ENCODE results near the gene RHAG.
"Not testable (repeated sequence)": the region's sequence is repeated elsewhere in the genome, so short reads cannot be mapped to it uniquely, and the experiment has no call there.

The RHAG gene

DNA sequence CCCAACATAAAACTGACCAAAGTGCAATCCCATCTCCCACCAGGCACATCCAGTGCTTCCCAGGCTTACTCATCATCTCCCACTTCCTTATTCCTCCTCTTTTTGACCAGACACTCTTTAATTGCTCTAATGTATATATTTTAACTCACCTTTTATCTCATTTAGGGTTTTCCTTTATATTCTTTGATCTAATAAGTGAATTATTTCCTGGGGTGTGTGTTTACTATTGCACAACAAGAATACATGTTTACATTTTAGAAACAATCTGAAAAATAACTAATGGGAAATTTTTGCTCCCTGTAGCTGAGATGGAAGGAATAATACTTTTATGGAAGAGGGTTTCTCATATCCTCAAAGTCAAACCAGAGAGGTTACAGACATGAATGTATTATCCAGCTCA, 18.4 kb downstream of the RHAG start:
- H3K4me2 ChIP-seq (ENCODE audit: low read length): no peak overlapping the region
- H3K79me2 ChIP-seq: no peaks in the 10 kb centered on the region
- H3K9ac ChIP-seq: no peak overlapping the region
- H2AFZ ChIP-seq: no peak overlapping the region
- H3K4me3 ChIP-seq (ENCODE audit: low read depth, low read length): no peak overlapping the region
- no peaks in the 10 kb centered on the region for H3K27me3 ChIP-seq (ENCODE audit: control insufficient read depth, insufficient read depth, low read length)
- TF ChIP-seq, protein P1, sequence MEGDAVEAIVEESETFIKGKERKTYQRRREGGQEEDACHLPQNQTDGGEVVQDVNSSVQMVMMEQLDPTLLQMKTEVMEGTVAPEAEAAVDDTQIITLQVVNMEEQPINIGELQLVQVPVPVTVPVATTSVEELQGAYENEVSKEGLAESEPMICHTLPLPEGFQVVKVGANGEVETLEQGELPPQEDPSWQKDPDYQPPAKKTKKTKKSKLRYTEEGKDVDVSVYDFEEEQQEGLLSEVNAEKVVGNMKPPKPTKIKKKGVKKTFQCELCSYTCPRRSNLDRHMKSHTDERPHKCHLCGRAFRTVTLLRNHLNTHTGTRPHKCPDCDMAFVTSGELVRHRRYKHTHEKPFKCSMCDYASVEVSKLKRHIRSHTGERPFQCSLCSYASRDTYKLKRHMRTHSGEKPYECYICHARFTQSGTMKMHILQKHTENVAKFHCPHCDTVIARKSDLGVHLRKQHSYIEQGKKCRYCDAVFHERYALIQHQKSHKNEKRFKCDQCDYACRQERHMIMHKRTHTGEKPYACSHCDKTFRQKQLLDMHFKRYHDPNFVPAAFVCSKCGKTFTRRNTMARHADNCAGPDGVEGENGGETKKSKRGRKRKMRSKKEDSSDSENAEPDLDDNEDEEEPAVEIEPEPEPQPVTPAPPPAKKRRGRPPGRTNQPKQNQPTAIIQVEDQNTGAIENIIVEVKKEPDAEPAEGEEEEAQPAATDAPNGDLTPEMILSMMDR (IDR thresholded peaks at IDR 0.05): no peak
- H3K9me3 ChIP-seq (ENCODE audit: control insufficient read depth, low read length): no peaks in the 10 kb centered on the region
- no peak overlapping the region for H3K27ac ChIP-seq
- no peaks in the 10 kb centered on the region for H3K36me3 ChIP-seq (ENCODE audit: control insufficient read depth, insufficient read depth, low read length)
- H3K4me1 ChIP-seq: no peaks in the 10 kb centered on the region

DNA sequence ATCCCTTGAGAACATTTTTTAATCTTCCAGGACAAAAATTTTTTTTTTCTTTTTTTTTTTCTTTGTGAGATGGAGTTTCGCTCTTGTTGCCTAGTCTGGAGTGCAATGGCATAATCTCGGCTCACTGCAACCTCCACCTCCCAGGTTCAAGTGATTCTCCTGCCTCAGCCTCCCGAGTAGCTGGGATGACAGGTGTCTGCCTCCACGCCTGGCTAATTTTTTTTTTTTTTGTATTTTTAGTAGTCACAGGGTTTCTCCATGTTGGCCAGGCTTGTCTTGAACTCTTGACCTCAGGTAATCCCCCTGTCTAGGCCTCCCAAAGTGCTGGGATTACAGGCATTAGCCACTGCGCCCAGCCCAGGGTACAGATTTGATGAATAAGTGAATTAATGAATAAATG, 22.5 kb downstream of the RHAG start:
- not testable (repeated sequence) for H3K9me3 ChIP-seq (ENCODE audit: control insufficient read depth, low read length)

DNA sequence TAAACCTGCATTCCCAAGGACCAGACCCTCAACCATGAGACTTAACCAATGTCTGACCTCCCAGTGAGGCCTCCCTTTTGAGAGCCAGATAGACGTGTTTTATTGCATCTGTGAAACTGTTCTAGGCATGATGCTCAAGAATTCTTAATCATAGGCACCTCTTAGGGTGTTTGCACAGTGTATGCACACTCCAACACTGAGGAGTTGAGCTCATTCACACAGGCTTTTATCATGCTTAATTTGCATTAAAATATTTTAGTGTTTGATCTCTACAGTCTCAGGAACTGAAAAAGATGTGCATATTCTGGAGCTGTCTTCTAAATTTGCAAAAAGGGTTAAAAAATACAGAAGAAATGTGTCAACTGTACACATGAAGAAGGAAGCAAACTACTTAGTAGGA, 27.4 kb downstream of the RHAG start:
- H3K9ac ChIP-seq: no peak overlapping the region
- H3K4me3 ChIP-seq (ENCODE audit: low read depth, low read length): no peak overlapping the region
- H3K27ac ChIP-seq: no peak overlapping the region

More for the DNA sequence above, 22.5 kb downstream of the RHAG start:
- not testable (repeated sequence) for H3K27me3 ChIP-seq (ENCODE audit: control insufficient read depth, insufficient read depth, low read length); H3K9ac ChIP-seq; H3K4me1 ChIP-seq; H3K4me3 ChIP-seq (ENCODE audit: low read depth, low read length); H3K27ac ChIP-seq; H3K4me2 ChIP-seq (ENCODE audit: low read length); H3K36me3 ChIP-seq (ENCODE audit: control insufficient read depth, insufficient read depth, low read length); H2AFZ ChIP-seq; H3K79me2 ChIP-seq

DNA sequence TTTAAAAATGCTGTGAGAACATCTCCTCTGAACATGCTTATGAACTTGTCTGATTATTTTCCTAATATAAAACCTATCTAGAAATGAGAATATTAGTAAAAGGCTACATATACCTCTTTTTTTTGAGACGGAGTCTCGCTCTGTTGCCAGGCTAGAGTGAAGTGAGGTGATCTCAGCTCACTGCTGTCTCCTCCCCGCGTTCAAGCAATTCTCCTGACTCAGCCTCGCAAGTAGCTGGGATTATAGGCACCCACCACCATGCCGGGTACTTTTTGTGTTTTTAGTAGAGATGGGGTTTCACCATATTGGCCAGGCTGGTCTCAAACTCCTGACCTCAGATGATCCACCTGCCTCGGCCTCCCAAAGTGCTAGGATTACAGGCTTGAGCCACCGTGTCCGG, 28.4 kb downstream of the RHAG start:
- H3K4me1 ChIP-seq; H3K36me3 ChIP-seq (ENCODE audit: control insufficient read depth, insufficient read depth, low read length); H3K4me2 ChIP-seq (ENCODE audit: low read length); H3K27me3 ChIP-seq (ENCODE audit: control insufficient read depth, insufficient read depth, low read length); H3K9ac ChIP-seq; H3K9me3 ChIP-seq (ENCODE audit: control insufficient read depth, low read length); H2AFZ ChIP-seq; H3K4me3 ChIP-seq (ENCODE audit: low read depth, low read length); H3K27ac ChIP-seq; H3K79me2 ChIP-seq: not testable (repeated sequence)

More for the DNA sequence above, 27.4 kb downstream of the RHAG start:
- no peak overlapping the region for H3K4me2 ChIP-seq (ENCODE audit: low read length)
- no peaks in the 10 kb centered on the region for H3K36me3 ChIP-seq (ENCODE audit: control insufficient read depth, insufficient read depth, low read length)
- no peaks in the 10 kb centered on the region for H3K9me3 ChIP-seq (ENCODE audit: control insufficient read depth, low read length)
- no peak overlapping the region for H2AFZ ChIP-seq
- H3K79me2 ChIP-seq: no peaks in the 10 kb centered on the region
- TF ChIP-seq, protein P1 (IDR thresholded peaks at IDR 0.05): no peak
- H3K4me1 ChIP-seq: no peaks in the 10 kb centered on the region
- no peaks in the 10 kb centered on the region for H3K27me3 ChIP-seq (ENCODE audit: control insufficient read depth, insufficient read depth, low read length)

DNA sequence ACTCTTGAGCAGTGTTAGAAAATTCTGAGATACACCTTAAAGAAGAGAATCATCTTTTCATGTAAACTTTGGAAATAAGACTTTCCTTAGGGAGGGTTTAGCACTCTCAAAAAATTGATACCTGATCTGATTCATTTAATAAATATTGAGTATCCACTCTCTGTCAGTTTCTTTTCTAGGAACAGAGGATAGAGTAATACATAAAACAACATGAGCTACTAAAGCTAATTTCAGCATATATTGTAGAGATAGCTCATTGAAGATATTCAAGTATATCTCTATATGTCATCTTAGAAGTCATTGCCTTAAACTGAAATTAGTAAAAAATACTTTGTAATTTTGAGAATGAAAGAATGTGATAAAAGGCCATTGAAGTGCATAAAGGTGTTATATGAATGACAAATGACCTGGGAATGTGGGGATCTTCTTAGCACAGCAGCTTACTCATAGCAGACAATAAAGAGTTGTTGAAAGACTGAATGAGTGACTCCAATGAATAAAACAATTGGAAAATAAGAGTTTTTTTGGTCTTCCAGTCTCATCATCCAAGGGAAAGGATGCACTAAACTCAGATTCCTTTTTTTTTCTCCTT, 29.2 kb downstream of the RHAG start:
- Histone ChIP-seq H3K9me3 (ENCODE audit: control insufficient read depth, low read length) (no peaks in the 10 kb centered on the region), H3K9ac (no peak overlapping the region), H3K27me3 (ENCODE audit: control insufficient read depth, insufficient read depth, low read length) (no peaks in the 10 kb centered on the region), H3K27ac (no peak overlapping the region), H3K36me3 (ENCODE audit: control insufficient read depth, insufficient read depth, low read length) (no peaks in the 10 kb centered on the region), H2AFZ (no peak overlapping the region), H3K4me2 (ENCODE audit: low read length) (no peak overlapping the region), H3K79me2 (no peaks in the 10 kb centered on the region), H3K4me1 (no peaks in the 10 kb centered on the region), H3K4me3 (ENCODE audit: low read depth, low read length) (no peak overlapping the region)
- TF ChIP-seq, protein P1 (IDR thresholded peaks at IDR 0.05): no peak

All from parathyroid adenoma (tissue), 2 donors.